Smooth muscle cell (in vitro differentiated cells): ENCODE results near the gene RNF130. TPM values are rescaled to one million over a fixed set of nuclear protein-coding genes. Genes with fewer than 3 reads are reported as not detected.

ENCODE experiments used
- DNase-seq: peaks from one replicate; lab custom pipeline; 2025; ENCODE audit not compliant: unreplicated experiment; lab: John Stamatoyannopoulos, UW
- H2AFZ ChIP-seq: fragments of 200-600 bp; sonication (generic); 2 replicates; pipeline ENCODE4 v1.6.0; 2016; ENCODE audit warnings: antibody characterized with exemption, low read depth, mild to moderate bottlenecking
- H3F3A ChIP-seq: fragments of 200-600 bp; sonication (generic); 2 replicates; pipeline ENCODE4 v1.6.0; 2017; ENCODE audit warnings: antibody characterized with exemption, low read depth
- H3K27ac ChIP-seq: fragments of 200-600 bp; sonication (generic); 2 replicates; pipeline ENCODE4 v1.5.1; 2016; ENCODE audit warnings: low read depth, mild to moderate bottlenecking
- H3K27me3 ChIP-seq: fragments of 200-600 bp; sonication (generic); 2 replicates; pipeline ENCODE4 v1.6.1; 2016; ENCODE audit warnings: low read depth, mild to moderate bottlenecking
- H3K36me3 ChIP-seq: fragments of 200-600 bp; sonication (generic); 2 replicates; pipeline ENCODE4 v1.5.1; 2016; ENCODE audit warnings: low read depth
- H3K4me1 ChIP-seq: fragments of 200-600 bp; sonication (generic); 2 replicates; pipeline ENCODE4 v1.5.1; 2016; ENCODE audit warnings: low read depth
- H3K4me2 ChIP-seq: fragments of 200-600 bp; sonication (generic); 2 replicates; pipeline ENCODE4 v1.6.0; 2016; ENCODE audit warnings: mild to moderate bottlenecking
- H3K4me3 ChIP-seq: fragments of 200-600 bp; sonication (generic); 2 replicates; pipeline ENCODE4 v1.5.1; 2016; ENCODE audit warnings: mild to moderate bottlenecking
- H3K79me2 ChIP-seq: fragments of 200-600 bp; sonication (generic); 2 replicates; pipeline ENCODE4 v1.6.0; 2016; ENCODE audit warnings: low read depth, mild to moderate bottlenecking
- H3K9ac ChIP-seq: fragments of 200-600 bp; sonication (generic); 2 replicates; pipeline ENCODE4 v1.6.0; 2016; ENCODE audit warnings: low read depth
- H3K9me3 ChIP-seq: fragments of 200-600 bp; sonication (generic); replicated peaks from 2 replicates; pipeline ENCODE4 v1.5.1; 2016; ENCODE audit warnings: low read depth
- H4K20me1 ChIP-seq: fragments of 200-600 bp; sonication (generic); 2 replicates; pipeline ENCODE4 v1.6.0; 2016; ENCODE audit warnings: low read depth
- CTCF ChIP-seq: fragments of 200-600 bp; sonication (generic); IDR thresholded peaks from 2 replicates; pipeline ENCODE4 v1.5.1; 2017; ENCODE audit warnings: borderline replicate concordance, mild to moderate bottlenecking, antibody characterized with exemption; ENCODE audit not compliant: insufficient read depth, poor library complexity, severe bottlenecking
- WGBS: methylation state at CpG from one replicate; pipeline ENCODE4 v1.1.7; 2016; ENCODE audit warnings: low lambda C conversion rate; 5-methylcytosine and 5-hydroxymethylcytosine counted together
- polyA plus RNA-seq: library from polyadenylated mRNA; unstranded; fragments of >200 nt; fragmentation: Nextera tagmentation; extraction: Ambion mirVana; gene quantifications from 2 replicates; pipeline ENCODE4 v1.2.1, GENCODE V29; 2016
- total RNA-seq: library from RNA; depleted of rRNA; stranded (reverse); fragments of >200 nt; gene quantifications from 2 replicates; pipeline ENCODE4 v1.2.3, GENCODE V29; 2014

Gene RNF130
- total and polyA plus RNA-seq, 2 experiments from 2014 or later: 32.4 to 37.5 TPM

DNA sequence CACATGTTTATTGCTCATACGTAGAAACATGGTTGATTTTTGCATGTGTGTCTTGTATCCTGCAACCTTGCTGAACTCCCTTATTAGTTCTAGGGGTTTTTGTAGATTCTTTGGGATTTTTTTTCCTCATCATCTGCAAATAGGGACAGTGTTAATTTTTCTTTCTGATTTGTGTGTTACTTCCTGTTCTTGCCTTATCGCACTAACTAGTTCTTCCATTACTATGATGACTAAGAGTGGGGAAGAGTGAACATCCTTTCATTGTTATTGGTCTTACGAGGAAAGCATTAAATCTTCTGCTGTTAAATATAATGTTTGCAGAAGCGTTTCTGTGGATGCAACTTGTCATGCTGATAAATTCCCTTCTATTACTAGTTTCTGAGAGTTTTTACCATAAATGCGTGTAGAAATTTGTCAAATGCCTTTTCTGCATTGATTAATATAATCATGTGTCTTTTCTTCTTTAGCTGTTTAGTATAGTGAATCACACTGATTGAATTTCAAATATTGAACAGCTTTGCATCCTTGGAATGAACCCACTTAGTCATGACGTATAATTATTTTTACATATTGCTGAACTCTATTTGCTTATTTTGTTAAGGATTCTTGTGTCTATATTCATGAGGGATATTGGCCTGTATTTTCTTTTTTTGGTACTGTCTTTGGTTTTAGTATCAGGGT, 32.1 kb upstream of the RNF130 start:
- Histone ChIP-seq H3K4me1 (no peaks in the 10 kb centered on the region), H3K27me3 (no peaks in the 10 kb centered on the region), H4K20me1 (no peaks in the 10 kb centered on the region), H3K9me3 (peaks cover 4% of the 10 kb centered on the region), H3K27ac (no peak overlapping the region), H3K79me2 (no peaks in the 10 kb centered on the region), H3K9ac (no peak overlapping the region), H2AFZ (no peak overlapping the region), H3K4me3 (no peak overlapping the region), H3F3A (no peaks in the 10 kb centered on the region), H3K4me2 (no peak overlapping the region), H3K36me3 (no peaks in the 10 kb centered on the region)
- 93% methylated on average over 6 of the region's 6 CpGs for WGBS
- no peak for TF ChIP-seq CTCF
- no peak for DNase-seq

DNA sequence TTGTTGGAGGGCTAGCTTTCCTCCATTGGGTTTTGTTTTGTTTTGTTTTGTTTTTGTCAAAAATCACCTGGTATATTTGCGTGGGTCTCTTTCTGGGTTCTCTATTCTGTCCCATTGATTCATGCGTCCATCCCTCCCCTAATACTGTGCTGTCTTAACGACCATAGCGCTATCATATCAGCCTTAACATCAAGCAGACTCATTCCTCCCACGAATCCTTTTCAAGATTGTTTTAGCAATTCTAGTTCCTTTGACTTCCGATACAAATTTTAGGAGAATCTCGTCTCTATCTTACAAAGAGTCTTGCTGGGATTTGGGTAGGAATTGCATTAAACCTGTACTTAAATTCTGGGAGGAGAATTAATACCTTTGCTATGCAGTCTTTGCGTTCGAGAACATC, 31.1 kb upstream of the RNF130 start:
- Histone ChIP-seq H3K4me2 (no peak overlapping the region), H3F3A (no peaks in the 10 kb centered on the region), H3K27ac (no peak overlapping the region), H2AFZ (no peak overlapping the region), H3K36me3 (no peaks in the 10 kb centered on the region), H3K9me3 (peaks cover 1% of the 10 kb centered on the region), H3K4me1 (no peaks in the 10 kb centered on the region), H3K9ac (no peak overlapping the region), H4K20me1 (no peaks in the 10 kb centered on the region), H3K27me3 (no peaks in the 10 kb centered on the region), H3K4me3 (no peak overlapping the region), H3K79me2 (no peaks in the 10 kb centered on the region)
- 91% methylated on average over 9 of the region's 9 CpGs for WGBS
- no peak for DNase-seq
- no peak for TF ChIP-seq CTCF

GRCh38 chr5:180101451-180102105, 30.0 kb upstream of the RNF130 start:
- H3K36me3 ChIP-seq: no peaks in the 10 kb centered on the region
- H3K27ac ChIP-seq: no peak overlapping the region
- DNase-seq: no peak
- no peaks in the 10 kb centered on the region for H3K4me1 ChIP-seq
- no peak overlapping the region for H3K9ac ChIP-seq
- H3F3A ChIP-seq: no peaks in the 10 kb centered on the region
- H4K20me1 ChIP-seq: no peaks in the 10 kb centered on the region
- 91% methylated on average over 20 of the region's 20 CpGs for WGBS
- no peak for TF ChIP-seq CTCF
- H2AFZ ChIP-seq: no peak overlapping the region
- no peaks in the 10 kb centered on the region for H3K79me2 ChIP-seq
- no peak overlapping the region for H3K4me3 ChIP-seq
- no peak overlapping the region for H3K4me2 ChIP-seq
- no peaks in the 10 kb centered on the region for H3K9me3 ChIP-seq
- no peaks in the 10 kb centered on the region for H3K27me3 ChIP-seq
